ENCODE measurements around the gene SETD1B. TPM values are rescaled to one million over a fixed set of nuclear protein-coding genes. Genes with fewer than 3 reads are reported as not detected.

The SETD1B gene
- polyA plus RNA-seq, 3 donors from 2014 or later, result 0.56 to 2.3 TPM; not detected in 1

DNA sequence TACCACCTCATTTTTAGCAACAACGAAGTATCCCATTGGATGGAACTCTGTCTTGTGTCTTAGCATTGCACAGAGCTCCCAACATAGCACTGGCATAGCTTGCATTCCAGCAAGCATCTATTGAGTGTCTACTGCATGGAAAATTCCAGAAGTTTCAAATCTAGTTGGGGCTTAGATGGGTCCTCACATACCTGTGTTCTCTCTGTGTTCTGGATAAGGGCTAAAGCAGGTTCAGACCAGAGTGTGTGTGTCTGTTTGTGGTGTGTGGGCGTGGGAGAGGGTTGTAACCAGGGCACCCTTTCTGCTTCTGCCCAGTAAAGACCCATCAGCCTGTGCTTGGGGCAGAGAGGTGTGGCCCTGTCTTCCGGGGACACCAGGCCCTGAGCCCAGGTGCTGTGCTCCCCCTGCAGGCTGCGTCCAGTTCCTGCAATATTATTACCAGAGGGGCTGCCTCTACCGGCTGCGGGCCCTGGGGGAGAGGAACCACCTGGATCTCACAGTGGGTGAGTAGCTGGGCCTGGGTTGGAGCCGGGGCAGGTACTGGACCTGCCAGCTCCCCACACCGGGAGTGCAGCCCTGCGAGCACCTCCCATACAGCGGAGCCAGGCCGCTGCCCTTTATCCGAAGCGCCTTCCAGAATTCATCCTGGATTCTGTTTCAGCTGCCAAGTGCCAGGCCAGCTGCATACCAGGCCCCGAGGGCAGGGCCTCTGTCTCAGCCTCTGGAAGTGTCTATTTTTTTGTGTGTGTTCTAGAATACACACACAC, 30.6 kb upstream of the SETD1B start:
- peak overlapping the region in 4 of 6 donors; percentile 42 to 81 (median 52) for H3K27ac Mint-ChIP-seq
- peaks cover 0 to 4% (median 0%) of the 10 kb centered on the region in 3 donors for H3K27me3 Mint-ChIP-seq (ENCODE audit: low read depth in 3 of 3)
- peak; percentile 77 to 83 (median 79) for DNase-seq
- peaks cover 7 to 11% of the 10 kb centered on the region in 2 donors for H3K4me1 Mint-ChIP-seq
- H3K4me3 Mint-ChIP-seq, result no peak overlapping the region
- no peaks in the 10 kb centered on the region for H3K9me3 Mint-ChIP-seq
- H3K36me3 Mint-ChIP-seq, result no peaks in the 10 kb centered on the region

- Mint-ChIP-seq H3K9me3 (no peaks in the 10 kb centered on the region), H3K4me3 (no peak overlapping the region), H3K36me3 (peaks cover 0 to under 1% (median 0%) of the 10 kb centered on the region in 3 donors), H3K27ac (peak overlapping the region in 1 of 6 donors; percentile 22), H3K27me3 (ENCODE audit: low read depth in 3 of 3) (peaks cover 0 to 6% (median 0%) of the 10 kb centered on the region in 3 donors), H3K4me1 (peaks cover 8 to 15% of the 10 kb centered on the region in 2 donors)
- no peak for DNase-seq
Measured at GRCh38 chr12:121774968-121775474, 28.8 kb upstream of the SETD1B start.

DNA sequence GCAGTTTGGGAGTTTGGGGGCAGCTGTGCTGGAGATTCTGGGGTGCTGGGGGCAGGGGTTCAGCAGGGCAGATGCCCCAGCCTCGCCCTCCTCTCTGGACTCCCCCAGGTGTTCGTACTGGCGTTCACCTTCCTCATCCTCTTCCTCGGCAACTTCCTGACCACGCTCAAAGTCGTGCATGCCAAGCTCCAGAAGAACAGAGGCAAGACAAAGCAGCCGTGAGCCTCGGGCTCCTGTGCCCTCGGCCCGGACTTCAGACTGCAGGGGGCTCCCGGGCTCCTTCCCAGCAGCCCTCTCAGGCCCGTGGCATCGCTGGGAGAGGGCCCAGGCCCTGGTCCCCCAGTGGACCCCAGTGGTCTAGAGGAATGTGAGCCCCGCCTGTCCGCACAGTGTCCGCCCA, 28.3 kb upstream of the SETD1B start:
- Mint-ChIP-seq H3K4me3 (no peak overlapping the region), H3K36me3 (peaks cover 0 to 6% (median 4%) of the 10 kb centered on the region in 3 donors), H3K4me1 (peaks cover 13 to 17% of the 10 kb centered on the region in 2 donors), H3K27me3 (ENCODE audit: low read depth in 3 of 3) (peaks cover 0 to 6% (median 3%) of the 10 kb centered on the region in 3 donors), H3K27ac (no peak overlapping the region), H3K9me3 (no peaks in the 10 kb centered on the region)
- DNase-seq, result no peak

DNA sequence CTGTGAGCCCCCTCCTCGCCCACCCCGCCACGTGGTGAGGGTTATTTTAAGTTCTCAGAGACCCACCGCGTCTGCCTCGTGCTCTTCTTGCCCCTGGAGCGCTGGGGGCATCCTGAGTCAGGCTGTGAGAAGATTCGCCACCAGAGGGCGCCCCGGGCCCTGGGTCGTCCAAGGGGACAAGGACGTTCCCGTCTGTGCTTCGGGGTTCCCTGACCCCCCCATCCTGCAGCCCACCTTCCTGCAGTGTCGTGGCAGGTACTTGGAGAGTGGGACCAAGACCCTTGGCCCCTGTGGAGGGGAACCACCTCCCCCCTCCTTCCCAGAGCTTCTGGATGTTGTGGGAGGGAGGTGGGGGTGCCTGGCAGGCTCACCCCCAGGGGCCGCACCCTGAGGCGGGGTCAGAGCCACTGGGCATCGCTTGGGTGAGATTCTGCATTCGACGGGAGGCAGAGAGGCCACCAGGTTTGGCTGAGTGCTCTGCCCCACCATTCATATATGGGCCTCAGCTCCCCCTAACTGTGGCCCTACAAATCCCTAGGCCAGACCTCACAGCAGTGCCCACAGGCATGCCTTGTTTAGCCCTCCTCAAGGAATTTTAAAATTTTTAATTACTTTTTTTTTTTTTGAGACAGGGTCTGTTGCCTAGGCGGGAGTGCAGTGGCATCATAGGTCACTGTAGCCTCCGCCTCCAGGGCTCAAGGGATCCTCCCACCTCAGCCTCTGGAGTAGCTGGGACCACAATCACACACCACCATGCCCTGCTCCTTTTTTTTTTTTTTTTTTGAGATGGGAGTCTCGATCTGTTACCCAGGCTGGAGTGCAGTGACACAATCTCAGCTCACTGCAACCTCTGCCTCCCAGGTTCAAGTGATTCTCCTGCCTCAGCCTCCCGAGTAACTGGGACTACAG, 27.4 kb upstream of the SETD1B start:
- Mint-ChIP-seq H3K9me3 (no peaks in the 10 kb centered on the region), H3K27ac (peak overlapping the region in 5 of 6 donors; percentile 49 to 89 (median 78)), H3K27me3 (ENCODE audit: low read depth in 3 of 3) (peaks cover 0 to 10% (median 3%) of the 10 kb centered on the region in 3 donors), H3K4me1 (peaks cover 19 to 26% of the 10 kb centered on the region in 2 donors), H3K36me3 (peaks cover 0 to 6% (median 4%) of the 10 kb centered on the region in 3 donors), H3K4me3 (no peak overlapping the region)
- DNase-seq, result peak; percentile 85 to 88 (median 86)

DNA sequence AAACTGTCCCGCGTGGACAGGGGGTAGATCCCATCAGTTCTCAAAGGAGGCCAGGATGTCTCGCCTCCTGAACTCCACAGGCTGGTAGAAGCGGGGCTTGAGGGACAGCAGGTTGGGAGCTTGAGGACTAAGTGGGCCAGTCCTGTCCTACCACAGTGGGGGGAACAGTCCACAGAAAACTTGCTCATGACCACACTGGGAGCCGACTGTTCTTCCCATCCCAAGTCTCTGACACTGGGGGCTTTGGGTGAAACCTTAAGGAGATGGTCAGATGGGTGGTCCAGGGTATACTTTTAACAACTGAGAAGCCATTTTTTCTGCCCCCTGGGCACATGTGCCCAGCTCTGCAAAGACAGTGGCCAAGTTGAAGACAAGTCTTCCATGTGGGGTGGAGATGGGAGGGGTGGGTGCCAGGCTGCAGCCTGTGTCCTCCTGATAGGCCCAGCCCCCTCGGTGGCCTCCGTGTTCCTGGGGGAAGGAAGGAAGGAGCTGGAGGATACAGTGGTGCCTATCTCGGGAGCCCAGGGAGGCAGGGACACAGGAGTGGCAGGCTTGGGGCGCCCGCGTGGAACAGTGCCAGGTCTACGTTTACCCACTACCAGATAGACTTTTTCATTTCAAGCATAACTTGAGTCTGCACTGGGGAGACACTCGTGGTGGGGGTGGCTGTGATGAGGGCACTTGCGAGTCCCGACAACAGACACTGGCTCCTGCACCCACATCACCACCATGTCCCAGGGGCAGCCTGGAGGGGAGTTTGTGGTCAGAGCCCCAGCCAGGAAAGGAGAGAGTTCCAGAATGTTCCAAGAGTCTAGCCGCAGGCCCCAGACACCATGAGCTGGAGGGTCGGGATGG, 25.0 kb upstream of the SETD1B start:
- Mint-ChIP-seq H3K27me3 (ENCODE audit: low read depth in 3 of 3) (peaks cover 6 to 13% (median 7%) of the 10 kb centered on the region in 3 donors), H3K27ac (peak overlapping the region; percentile 20 to 77 (median 64)), H3K9me3 (no peaks in the 10 kb centered on the region), H3K36me3 (peaks cover 2 to 10% (median 6%) of the 10 kb centered on the region in 3 donors), H3K4me3 (no peak overlapping the region), H3K4me1 (peaks cover 34 to 44% of the 10 kb centered on the region in 2 donors)
- no peak for DNase-seq

DNA sequence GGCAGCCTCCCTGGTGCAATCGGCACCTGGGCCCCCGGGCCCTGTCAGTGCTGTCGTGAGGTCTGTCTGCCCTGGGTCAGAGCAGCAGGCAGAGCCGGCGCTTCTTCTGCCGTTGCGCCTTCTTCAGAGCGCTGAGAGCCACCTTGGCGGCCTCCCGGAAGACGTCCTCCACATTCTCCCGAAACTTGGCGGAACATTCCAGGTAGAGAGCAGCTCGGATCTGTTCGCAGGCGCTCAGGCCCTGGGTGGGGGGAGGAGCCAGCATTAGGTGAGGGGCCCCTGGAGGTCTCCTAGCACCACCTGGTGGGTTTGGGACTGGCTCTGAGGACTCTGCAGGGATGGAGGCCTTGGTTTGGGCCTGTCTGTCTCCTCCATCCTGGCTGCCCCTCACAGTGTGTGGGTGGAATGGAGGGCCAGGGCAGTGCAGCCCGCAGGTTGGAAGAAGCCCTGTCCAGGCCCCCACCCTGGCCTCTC, 24.4 kb upstream of the SETD1B start:
- H3K27me3 Mint-ChIP-seq (ENCODE audit: low read depth in 3 of 3), result peaks cover 6 to 13% (median 8%) of the 10 kb centered on the region in 3 donors
- peaks cover 4 to 12% (median 6%) of the 10 kb centered on the region in 3 donors for H3K36me3 Mint-ChIP-seq
- H3K27ac Mint-ChIP-seq, result peak overlapping the region in 3 of 6 donors; percentile 16 to 24 (median 20)
- no peaks in the 10 kb centered on the region for H3K9me3 Mint-ChIP-seq
- DNase-seq, result no peak
- H3K4me1 Mint-ChIP-seq, result peaks cover 41 to 47% of the 10 kb centered on the region in 2 donors
- H3K4me3 Mint-ChIP-seq, result no peak overlapping the region

GRCh38 chr12:121780429-121780828, 23.4 kb upstream of the SETD1B start:
- H3K27me3 Mint-ChIP-seq (ENCODE audit: low read depth in 3 of 3), result peaks cover 8 to 15% (median 9%) of the 10 kb centered on the region in 3 donors
- H3K4me1 Mint-ChIP-seq, result peaks cover 49 to 55% of the 10 kb centered on the region in 2 donors
- H3K9me3 Mint-ChIP-seq, result no peaks in the 10 kb centered on the region
- no peak overlapping the region for H3K4me3 Mint-ChIP-seq
- no peak for DNase-seq
- peaks cover 4 to 12% (median 11%) of the 10 kb centered on the region in 3 donors for H3K36me3 Mint-ChIP-seq
- H3K27ac Mint-ChIP-seq, result peak overlapping the region in 5 of 6 donors; percentile 30 to 95 (median 71)

GRCh38 chr12:121781484-121781997, 22.3 kb upstream of the SETD1B start:
- H3K27me3 Mint-ChIP-seq (ENCODE audit: low read depth in 3 of 3), result peaks cover 9 to 11% (median 11%) of the 10 kb centered on the region in 3 donors
- peak overlapping the region; percentile 92 to 100 (median 96) for H3K27ac Mint-ChIP-seq
- H3K36me3 Mint-ChIP-seq, result peaks cover 4 to 12% (median 11%) of the 10 kb centered on the region in 3 donors
- H3K4me1 Mint-ChIP-seq, result peaks cover 58 to 61% of the 10 kb centered on the region in 2 donors
- H3K4me3 Mint-ChIP-seq, result peak overlapping the region; percentile 44 to 84 (median 72)
- DNase-seq, result no peak
- no peaks in the 10 kb centered on the region for H3K9me3 Mint-ChIP-seq

DNA sequence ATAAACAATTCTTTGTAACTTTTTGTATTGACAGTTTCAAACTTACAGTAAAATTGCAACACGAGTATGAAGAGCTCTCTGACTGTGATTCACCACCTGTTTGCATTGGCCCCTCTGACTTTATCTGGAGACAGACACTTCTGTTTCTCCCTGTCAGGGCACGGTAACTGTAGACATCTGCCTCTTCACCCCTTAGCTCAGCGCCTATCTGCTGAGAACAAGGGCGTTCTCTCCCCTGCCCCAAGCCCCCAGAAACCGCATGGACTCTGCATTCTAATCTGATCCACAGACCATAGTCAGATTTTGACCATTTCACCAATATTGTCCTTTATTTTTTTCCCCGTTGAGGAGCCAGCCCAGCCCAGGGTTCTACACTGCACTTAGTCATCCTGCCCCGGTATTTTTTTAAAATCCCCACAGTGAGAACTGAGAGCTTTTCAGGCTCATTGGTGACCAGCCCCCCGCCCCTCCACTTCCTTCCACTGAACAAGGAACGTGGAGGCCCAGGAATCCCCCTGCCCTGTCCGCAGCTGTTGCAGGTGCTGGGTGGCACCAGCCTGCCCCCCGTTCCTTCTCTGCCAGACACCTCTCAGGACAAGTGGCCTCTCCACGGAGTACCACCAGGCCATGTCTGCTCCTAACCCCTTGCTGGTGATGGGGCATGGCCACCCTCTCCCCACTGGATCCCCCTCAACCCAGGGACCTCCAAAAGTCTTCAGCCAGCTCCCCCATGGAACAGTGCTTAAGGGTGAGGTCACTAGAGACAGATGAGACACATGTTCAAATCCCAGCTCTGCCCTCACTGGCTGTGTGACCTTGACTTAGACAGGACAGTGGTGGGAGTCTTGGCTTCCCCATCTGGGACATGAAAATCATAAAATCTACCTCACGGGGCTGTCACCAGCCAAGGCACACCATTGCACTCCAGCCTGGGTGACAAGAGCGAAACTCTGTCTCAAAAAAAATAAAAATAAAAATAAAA, 21.5 kb upstream of the SETD1B start:
- DNase-seq, result peak; percentile 43 to 50 (median 45)
- peaks cover 13 to 16% (median 14%) of the 10 kb centered on the region in 3 donors for H3K27me3 Mint-ChIP-seq (ENCODE audit: low read depth in 3 of 3)
- H3K4me1 Mint-ChIP-seq, result peaks cover 65 to 69% of the 10 kb centered on the region in 2 donors
- peaks cover 7 to 16% (median 16%) of the 10 kb centered on the region in 3 donors for H3K36me3 Mint-ChIP-seq
- peak overlapping the region; percentile 44 to 84 (median 72) for H3K4me3 Mint-ChIP-seq
- no peaks in the 10 kb centered on the region for H3K9me3 Mint-ChIP-seq
- H3K27ac Mint-ChIP-seq, result peak overlapping the region; percentile 92 to 100 (median 96)

DNA sequence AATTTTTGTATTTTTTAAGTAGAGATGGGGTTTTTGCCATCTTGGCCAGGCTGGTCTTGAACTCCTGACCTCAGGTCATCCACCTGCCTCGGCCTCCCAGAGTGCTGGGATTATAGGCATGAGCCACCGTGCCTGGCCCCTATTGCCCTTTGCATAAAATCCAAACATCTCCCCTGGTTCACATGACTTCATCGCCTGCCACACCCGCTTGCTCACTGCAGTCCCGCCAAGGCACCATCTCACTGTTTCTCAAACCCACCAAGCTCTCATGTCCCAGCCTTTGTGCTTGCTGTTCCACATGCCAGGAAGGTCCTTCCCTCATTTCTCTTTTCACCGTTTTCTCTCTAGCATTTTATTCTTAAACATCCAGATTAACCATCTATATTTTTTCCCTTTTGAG, 20.0 kb upstream of the SETD1B start:
- Mint-ChIP-seq H3K27ac (peak overlapping the region; percentile 92 to 100 (median 98)), H3K4me3 (peak overlapping the region; percentile 53 to 87 (median 64)), H3K27me3 (ENCODE audit: low read depth in 3 of 3) (peaks cover 15 to 19% (median 19%) of the 10 kb centered on the region in 3 donors), H3K9me3 (no peaks in the 10 kb centered on the region), H3K4me1 (peaks cover 80 to 81% of the 10 kb centered on the region in 2 donors), H3K36me3 (peaks cover 7 to 16% (median 16%) of the 10 kb centered on the region in 3 donors)
- DNase-seq, result no peak

- Mint-ChIP-seq H3K9me3 (no peaks in the 10 kb centered on the region), H3K4me1 (peaks cover 85 to 87% of the 10 kb centered on the region in 2 donors), H3K4me3 (peak overlapping the region; percentile 58 to 87 (median 61)), H3K27ac (peak overlapping the region; percentile 92 to 100 (median 98)), H3K36me3 (peaks cover 7 to 16% (median 16%) of the 10 kb centered on the region in 3 donors), H3K27me3 (ENCODE audit: low read depth in 3 of 3) (peaks cover 15 to 25% (median 21%) of the 10 kb centered on the region in 3 donors)
- no peak for DNase-seq
Measured at GRCh38 chr12:121784460-121784859, 19.3 kb upstream of the SETD1B start.
